Measurements from ENCODE around the gene PLIN3. TPM values are rescaled to one million over a fixed set of nuclear protein-coding genes. Genes with fewer than 3 reads are reported as not detected.
A peak's percentile ranks its signal among the peaks of the same experiment; 100 is the strongest.

PLIN3 gene
- total RNA-seq, 1 experiment from 2014 or later = 207 TPM

DNA sequence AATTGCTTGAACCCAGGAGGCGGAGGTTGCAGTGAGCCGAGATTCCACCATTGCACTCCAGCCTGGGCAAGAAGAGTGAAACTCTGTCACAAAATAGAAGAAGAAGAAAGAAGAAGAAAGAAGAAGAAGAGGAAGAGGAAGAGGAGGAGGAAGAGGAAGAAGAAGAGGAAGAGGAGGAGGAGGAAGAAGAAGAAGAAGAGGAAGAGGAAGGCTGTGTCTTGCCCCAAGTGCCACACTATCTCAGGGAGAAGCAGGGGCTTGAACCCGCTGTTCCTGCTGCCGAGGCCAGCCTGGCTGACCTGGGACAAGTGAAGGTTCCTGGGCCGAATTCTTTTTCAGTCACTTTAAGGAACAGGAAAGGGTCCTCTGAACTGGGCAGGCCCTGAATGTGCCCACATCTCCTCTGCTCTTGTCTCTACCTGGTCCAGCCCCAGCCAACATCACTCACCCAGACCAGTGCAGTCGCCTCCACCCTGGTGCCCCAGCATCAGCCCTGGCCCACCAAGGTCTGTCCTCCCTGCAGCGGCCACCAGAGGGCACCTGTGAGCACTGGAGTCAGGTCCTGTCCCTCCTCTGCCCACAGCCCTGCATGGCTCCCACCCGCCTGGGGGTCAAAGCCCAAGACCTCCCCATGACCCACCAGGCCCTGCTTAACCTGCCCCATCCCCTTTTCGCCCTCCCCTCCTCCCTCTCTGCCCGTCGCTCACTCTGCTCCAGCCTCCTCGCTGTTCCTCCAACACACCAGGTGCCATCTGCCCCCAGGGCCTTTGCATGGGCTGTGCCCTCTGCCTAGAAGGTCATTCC lies 55.9 kb downstream of the PLIN3 start:
- Histone ChIP-seq H4K20me1 (ENCODE audit: insufficient read depth) (no peaks in the 10 kb centered on the region), H3K9me2 (ENCODE audit: insufficient read depth) (no peaks in the 10 kb centered on the region), H2AFZ (ENCODE audit: low read depth, low read length, poor library complexity, severe bottlenecking) (no peak overlapping the region), H3K9me3 (ENCODE audit: control insufficient read depth in 1 of 2, insufficient read depth in 1 of 2, low read depth in 1 of 2, low read length in 2 of 2) (no peaks in the 10 kb centered on the region), H3K9ac (ENCODE audit: low read length) (peak overlapping the region; percentile 63), H3K27me3 (ENCODE audit: insufficient read depth, low read length) (no peaks in the 10 kb centered on the region), H3K4me1 (ENCODE audit: control insufficient read depth in 1 of 2, insufficient read depth in 2 of 2, low read length in 2 of 2) (peaks cover 21 to 63% of the 10 kb centered on the region in 2 experiments), H3K4me2 (ENCODE audit: low read length) (peak overlapping the region; percentile 77), H3K79me2 (ENCODE audit: insufficient read depth, low read length) (no peaks in the 10 kb centered on the region), H3K4me3 (replicated peaks in 1 of 2; ENCODE audit: low read depth in 1 of 2, low read length in 2 of 2) (no peak overlapping the region), H3K27ac (ENCODE audit: low read depth, low read length) (peak overlapping the region; percentile 96), H3K36me3 (ENCODE audit: control insufficient read depth in 1 of 2, insufficient read depth in 2 of 2, low read length in 2 of 2) (peaks cover 0 to 7% of the 10 kb centered on the region in 2 experiments; a peak in 1 of 4 replicates)
- DNase-seq (ENCODE audit: low read depth, low spot score) = peak; percentile 58
- RAD21 ChIA-PET (ENCODE audit: low non-redundant PET in 1 of 2, low total read pairs in 2 of 2, uncharacterized antibody in 2 of 2, unreplicated experiment in 2 of 2) = interaction anchor here (0.7 to 2.7 kb wide), 4 partner anchors 40 to 220 kb away, joined by 4 to 14 read pairs (median 5); partner anchors contain the start of gene PLIN3 (in 1 of the 2)
- BruUV-seq (replicated peaks) = no TSS peak
- ATAC-seq = peak; percentile 63
- POLR2A ChIA-PET = interaction anchor here (1.6 kb wide), 1 partner anchor 157 kb away, joined by 3 read pairs; the partner anchor contains the start of gene KDM4B
- CTCF ChIA-PET = interaction anchor here (2.5 to 3.6 kb wide), 6 partner anchors 40 to 219 kb away, joined by 10 to 117 read pairs (median 42); no protein-coding TSS in a partner anchor
- intact Hi-C loops (cut with micrococcal nuclease) = loop anchor here (1.0 to 2.0 kb wide), 2 partner anchors 59 to 157 kb away; partner anchors contain the start of gene KDM4B
- TF ChIP-seq POLR2A (IDR thresholded peaks at IDR 0.05; ENCODE audit: borderline replicate concordance, extremely low read depth, insufficient read depth, insufficient read length) = no peak
- no peak for TF ChIP-seq EGR1 (IDR thresholded peaks at IDR 0.05; ENCODE audit: low read depth)
- no peak for TF ChIP-seq SRF (IDR thresholded peaks at IDR 0.05; ENCODE audit: low read depth)
- TF ChIP-seq, protein P1, sequence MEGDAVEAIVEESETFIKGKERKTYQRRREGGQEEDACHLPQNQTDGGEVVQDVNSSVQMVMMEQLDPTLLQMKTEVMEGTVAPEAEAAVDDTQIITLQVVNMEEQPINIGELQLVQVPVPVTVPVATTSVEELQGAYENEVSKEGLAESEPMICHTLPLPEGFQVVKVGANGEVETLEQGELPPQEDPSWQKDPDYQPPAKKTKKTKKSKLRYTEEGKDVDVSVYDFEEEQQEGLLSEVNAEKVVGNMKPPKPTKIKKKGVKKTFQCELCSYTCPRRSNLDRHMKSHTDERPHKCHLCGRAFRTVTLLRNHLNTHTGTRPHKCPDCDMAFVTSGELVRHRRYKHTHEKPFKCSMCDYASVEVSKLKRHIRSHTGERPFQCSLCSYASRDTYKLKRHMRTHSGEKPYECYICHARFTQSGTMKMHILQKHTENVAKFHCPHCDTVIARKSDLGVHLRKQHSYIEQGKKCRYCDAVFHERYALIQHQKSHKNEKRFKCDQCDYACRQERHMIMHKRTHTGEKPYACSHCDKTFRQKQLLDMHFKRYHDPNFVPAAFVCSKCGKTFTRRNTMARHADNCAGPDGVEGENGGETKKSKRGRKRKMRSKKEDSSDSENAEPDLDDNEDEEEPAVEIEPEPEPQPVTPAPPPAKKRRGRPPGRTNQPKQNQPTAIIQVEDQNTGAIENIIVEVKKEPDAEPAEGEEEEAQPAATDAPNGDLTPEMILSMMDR (IDR thresholded peaks at IDR 0.05 in 2 of 3, conservative IDR thresholded peaks at IDR 0.05 in 1 of 3; ENCODE audit: borderline replicate concordance in 1 of 3, insufficient read depth in 1 of 3, low read depth in 2 of 3, low read length in 2 of 3) = peak; percentile 81 to 92 (median 91); a peak in 5 of 6 replicates
- peak; percentile 10 for TF ChIP-seq TCF7L2 (IDR thresholded peaks at IDR 0.05; ENCODE audit: borderline replicate concordance, extremely low read depth, insufficient read depth, insufficient read length)
- TF ChIP-seq, protein P2, sequence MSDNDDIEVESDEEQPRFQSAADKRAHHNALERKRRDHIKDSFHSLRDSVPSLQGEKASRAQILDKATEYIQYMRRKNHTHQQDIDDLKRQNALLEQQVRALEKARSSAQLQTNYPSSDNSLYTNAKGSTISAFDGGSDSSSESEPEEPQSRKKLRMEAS (IDR thresholded peaks at IDR 0.05) = peak; percentile 16; the same call in 1 of the 2 replicates
- TF ChIP-seq YY1 (IDR thresholded peaks at IDR 0.05; ENCODE audit: extremely low read depth, insufficient replicate concordance, low read depth, low read length) = no peak
- no peak for TF ChIP-seq ZNF274 (IDR thresholded peaks at IDR 0.05; ENCODE audit: low read depth, low read length)
- TF ChIP-seq POLR2AphosphoS5 (IDR thresholded peaks at IDR 0.05; ENCODE audit: low read depth, low read length) = 0 out of 2 replicates have a peak, but pooled peaks have one; percentile 28
- TF ChIP-seq RAD21 (IDR thresholded peaks at IDR 0.05; ENCODE audit: low read depth) = peak; percentile 78
- TF ChIP-seq EZH2phosphoT487 (IDR thresholded peaks at IDR 0.05; ENCODE audit: borderline replicate concordance) = no peak
- TF ChIP-seq FOSL1 (IDR thresholded peaks at IDR 0.05; ENCODE audit: low read depth) = no peak
- no peak for TF ChIP-seq SIN3A (IDR thresholded peaks at IDR 0.05; ENCODE audit: low read depth)
- no peak for TF ChIP-seq ELF1 (IDR thresholded peaks at IDR 0.05; ENCODE audit: borderline replicate concordance, low read depth)
- TF ChIP-seq, protein P3, sequence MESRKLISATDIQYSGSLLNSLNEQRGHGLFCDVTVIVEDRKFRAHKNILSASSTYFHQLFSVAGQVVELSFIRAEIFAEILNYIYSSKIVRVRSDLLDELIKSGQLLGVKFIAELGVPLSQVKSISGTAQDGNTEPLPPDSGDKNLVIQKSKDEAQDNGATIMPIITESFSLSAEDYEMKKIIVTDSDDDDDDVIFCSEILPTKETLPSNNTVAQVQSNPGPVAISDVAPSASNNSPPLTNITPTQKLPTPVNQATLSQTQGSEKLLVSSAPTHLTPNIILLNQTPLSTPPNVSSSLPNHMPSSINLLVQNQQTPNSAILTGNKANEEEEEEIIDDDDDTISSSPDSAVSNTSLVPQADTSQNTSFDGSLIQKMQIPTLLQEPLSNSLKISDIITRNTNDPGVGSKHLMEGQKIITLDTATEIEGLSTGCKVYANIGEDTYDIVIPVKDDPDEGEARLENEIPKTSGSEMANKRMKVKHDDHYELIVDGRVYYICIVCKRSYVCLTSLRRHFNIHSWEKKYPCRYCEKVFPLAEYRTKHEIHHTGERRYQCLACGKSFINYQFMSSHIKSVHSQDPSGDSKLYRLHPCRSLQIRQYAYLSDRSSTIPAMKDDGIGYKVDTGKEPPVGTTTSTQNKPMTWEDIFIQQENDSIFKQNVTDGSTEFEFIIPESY (IDR thresholded peaks at IDR 0.05; ENCODE audit: extremely low read depth, insufficient replicate concordance, low read length) = no peak
- TF ChIP-seq SP1 (IDR thresholded peaks at IDR 0.05; ENCODE audit: low read depth) = no peak
- TF ChIP-seq EZH2 (IDR thresholded peaks at IDR 0.05) = no peak
- peak; percentile 40; the same call in 1 of the 2 replicates for TF ChIP-seq CBX3 (IDR thresholded peaks at IDR 0.05; ENCODE audit: low read depth)
- no peak for TF ChIP-seq JUND (IDR thresholded peaks at IDR 0.05)
- no peak for TF ChIP-seq ZFX (IDR thresholded peaks at IDR 0.05)
- TF ChIP-seq CEBPB (IDR thresholded peaks at IDR 0.05; ENCODE audit: low read depth) = no peak
- TF ChIP-seq, protein P4, sequence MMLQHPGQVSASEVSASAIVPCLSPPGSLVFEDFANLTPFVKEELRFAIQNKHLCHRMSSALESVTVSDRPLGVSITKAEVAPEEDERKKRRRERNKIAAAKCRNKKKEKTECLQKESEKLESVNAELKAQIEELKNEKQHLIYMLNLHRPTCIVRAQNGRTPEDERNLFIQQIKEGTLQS (IDR thresholded peaks at IDR 0.05) = no peak
